OCI-LY1 (cell line): ENCODE measurements around the gene S100A7.

ENCODE experiments used
- H2AFZ ChIP-seq: fragments of 200-600 bp; sonication (generic), shearing (Covaris generic); 2 replicates; pipeline ENCODE4 v1.6.0; 2014; ENCODE audit warnings: antibody characterized with exemption, mild to moderate bottlenecking, low read length
- H3F3A ChIP-seq: fragments of 200-600 bp; sonication (generic), shearing (Covaris generic); 2 replicates; pipeline ENCODE4 v1.6.0; 2014; ENCODE audit warnings: mild to moderate bottlenecking, antibody characterized with exemption, low read length, moderate library complexity; ENCODE audit not compliant: insufficient read depth
- H3K27ac ChIP-seq: fragments of 200-600 bp; sonication (generic); 2 replicates; pipeline ENCODE4 v1.5.1; 2014; ENCODE audit warnings: low read length, mixed run types, mild to moderate bottlenecking, low read depth; ENCODE audit not compliant: poor library complexity, severe bottlenecking
- H3K27me3 ChIP-seq: fragments of 200-600 bp; sonication (generic); 2 replicates; pipeline ENCODE4 v1.6.0; 2014; ENCODE audit warnings: antibody characterized with exemption, mild to moderate bottlenecking, low read length, moderate library complexity; ENCODE audit not compliant: insufficient read depth
- H3K36me3 ChIP-seq: fragments of 200-600 bp; sonication (generic); 2 replicates; pipeline ENCODE4 v1.6.1; 2014; ENCODE audit warnings: mild to moderate bottlenecking, antibody characterized with exemption, low read length, moderate library complexity, mixed read lengths; ENCODE audit not compliant: insufficient read depth
- H3K4me1 ChIP-seq: fragments of 200-600 bp; sonication (generic); 2 replicates; pipeline ENCODE4 v1.5.1; 2014; ENCODE audit warnings: mild to moderate bottlenecking, low read length, moderate library complexity; ENCODE audit not compliant: insufficient read depth, severe bottlenecking
- H3K4me2 ChIP-seq: fragments of 200-600 bp; sonication (generic), shearing (Covaris generic); 2 replicates; pipeline ENCODE4 v1.6.1; 2014; ENCODE audit warnings: low read length
- H3K4me3 ChIP-seq: fragments of 200-600 bp; sonication (generic); 2 replicates; pipeline ENCODE4 v1.5.1; 2014; ENCODE audit warnings: low read length, low read depth, mild to moderate bottlenecking, mixed read lengths; ENCODE audit not compliant: poor library complexity, severe bottlenecking
- H3K79me2 ChIP-seq: fragments of 200-600 bp; shearing (Covaris generic); 2 replicates; pipeline ENCODE4 v1.6.1; 2016; ENCODE audit warnings: mixed run types, low read length, mixed read lengths; ENCODE audit not compliant: insufficient read depth
- H3K9ac ChIP-seq: fragments of 200-600 bp; sonication (generic), shearing (Covaris generic); 2 replicates; pipeline ENCODE4 v1.6.1; 2014; ENCODE audit warnings: mild to moderate bottlenecking, low read length, mixed read lengths
- H3K9me2 ChIP-seq: fragments of 200-600 bp; sonication (generic), shearing (Covaris generic); 2 replicates; pipeline ENCODE4 v1.6.1; 2014; ENCODE audit warnings: low read depth, mild to moderate bottlenecking, low read length, mixed read lengths
- H3K9me3 ChIP-seq: fragments of 200-600 bp; shearing (Covaris generic); 2 replicates; pipeline ENCODE4 v1.6.1; 2014; ENCODE audit warnings: low read length, mixed read lengths
- H4K20me1 ChIP-seq: fragments of 200-600 bp; sonication (generic), shearing (Covaris generic); 2 replicates; pipeline ENCODE4 v1.6.0; 2016; ENCODE audit warnings: mild to moderate bottlenecking, low read length; ENCODE audit not compliant: insufficient read depth
- CTCF ChIP-seq: fragments of 200-600 bp; sonication (generic), shearing (Covaris generic); IDR thresholded peaks from 2 replicates; pipeline ENCODE4 v1.5.1; 2017; ENCODE audit warnings: mild to moderate bottlenecking, antibody characterized with exemption, low read length, moderate library complexity, mixed read lengths
- EZH2 ChIP-seq: fragments of 200-600 bp; sonication (generic), shearing (Covaris generic); IDR thresholded peaks from 2 replicates; pipeline ENCODE4 v1.8.0; 2017; ENCODE audit warnings: borderline replicate concordance, mixed run types, mild to moderate bottlenecking, antibody characterized with exemption, low read length, moderate library complexity, mixed read lengths

S100A7 gene

GRCh38 chr1:153437236-153437635, 23.2 kb downstream of the S100A7 start:
- Histone ChIP-seq H3K36me3 (no peaks in the 10 kb centered on the region), H3K27ac (no peak overlapping the region), H3K4me2 (no peak overlapping the region), H3K79me2 (no peaks in the 10 kb centered on the region), H3F3A (no peaks in the 10 kb centered on the region), H3K4me1 (no peaks in the 10 kb centered on the region), H3K27me3 (0 out of 2 replicates have a peak, but pooled peaks cover 4% of the 10 kb centered on the region), H3K4me3 (no peak overlapping the region), H2AFZ (no peak overlapping the region), H3K9ac (no peak overlapping the region), H3K9me3 (no peaks in the 10 kb centered on the region), H3K9me2 (no peaks in the 10 kb centered on the region), H4K20me1 (no peaks in the 10 kb centered on the region)
- TF ChIP-seq CTCF (no peak), EZH2 (no peak)

- no peak overlapping the region for H2AFZ ChIP-seq
- no peaks in the 10 kb centered on the region for H3K4me1 ChIP-seq
- H3K79me2 ChIP-seq = no peaks in the 10 kb centered on the region
- 0 out of 2 replicates have a peak, but pooled peaks cover 4% of the 10 kb centered on the region for H3K27me3 ChIP-seq
- H3K9me3 ChIP-seq = no peaks in the 10 kb centered on the region
- H3K4me3 ChIP-seq = no peak overlapping the region
- TF ChIP-seq CTCF = no peak
- no peak for TF ChIP-seq EZH2
- no peaks in the 10 kb centered on the region for H3K9me2 ChIP-seq
- no peak overlapping the region for H3K9ac ChIP-seq
- H3K27ac ChIP-seq = no peak overlapping the region
- no peaks in the 10 kb centered on the region for H3K36me3 ChIP-seq
- H3F3A ChIP-seq = no peaks in the 10 kb centered on the region
- H3K4me2 ChIP-seq = no peak overlapping the region
- no peaks in the 10 kb centered on the region for H4K20me1 ChIP-seq
Measured at GRCh38 chr1:153434746-153435455, 25.6 kb downstream of the S100A7 start.

- H3K27me3 ChIP-seq = 0 out of 2 replicates have a peak, but pooled peaks cover 3% of the 10 kb centered on the region
- no peak overlapping the region for H3K9ac ChIP-seq
- no peaks in the 10 kb centered on the region for H3K9me2 ChIP-seq
- no peaks in the 10 kb centered on the region for H3K9me3 ChIP-seq
- H4K20me1 ChIP-seq = no peaks in the 10 kb centered on the region
- no peak overlapping the region for H3K27ac ChIP-seq
- H3K79me2 ChIP-seq = no peaks in the 10 kb centered on the region
- H3K36me3 ChIP-seq = no peaks in the 10 kb centered on the region
- TF ChIP-seq EZH2 = no peak
- TF ChIP-seq CTCF = no peak
- no peak overlapping the region for H3K4me3 ChIP-seq
- no peak overlapping the region for H3K4me2 ChIP-seq
- H2AFZ ChIP-seq = no peak overlapping the region
- H3F3A ChIP-seq = no peaks in the 10 kb centered on the region
- no peaks in the 10 kb centered on the region for H3K4me1 ChIP-seq
Measured at GRCh38 chr1:153432874-153433681, 27.4 kb downstream of the S100A7 start.
